ENCODE data around the gene ZNF70. TPM values are rescaled to one million over a fixed set of nuclear protein-coding genes. Genes with fewer than 3 reads are reported as not detected.

The ZNF70 gene
- total and polyA plus RNA-seq, 2 of the 4 experiments (the other 2 are of a cell fraction): 2.3 to 4.3 TPM

- in situ Hi-C loops (cut with MboI; ENCODE audit: low sequenced_read_pairs): no loop called here
Measured at GRCh38 chr22:23708270-23708669, 42.6 kb downstream of the ZNF70 start.

More at GRCh38 chr22:23708270-23708669, 42.6 kb downstream of the ZNF70 start:
- Histone ChIP-seq H3K9me3 (ENCODE audit: control insufficient read depth, insufficient read depth, low read length) (no peaks in the 10 kb centered on the region), H3K79me1 (ENCODE audit: low read depth in 1 of 2, low read length in 2 of 2) (peaks cover 23 to 29% of the 10 kb centered on the region in 2 experiments), H2AK9ac (replicated peaks; ENCODE audit: low read depth, low read length, poor library complexity) (no peak overlapping the region), H4K91ac (ENCODE audit: insufficient read depth, low read depth, low read length) (no peak overlapping the region), H2BK20ac (ENCODE audit: low read depth, low read length) (no peak overlapping the region), H3K36me3 (ENCODE audit: control insufficient read depth, insufficient read depth, low read length) (peaks cover 40% of the 10 kb centered on the region), H2BK15ac (ENCODE audit: low read depth, low read length) (no peak overlapping the region), H3K9me1 (ENCODE audit: insufficient read depth, low read length) (peaks cover 10% of the 10 kb centered on the region; the same call in 1 of the 2 replicates), H2AFZ (replicated peaks; ENCODE audit: low read length, poor library complexity) (no peak overlapping the region), H4K5ac (ENCODE audit: low read depth, low read length) (no peak overlapping the region), H4K8ac (ENCODE audit: low read depth in 2 of 2, low read length in 2 of 2) (no peak overlapping the region), H3K14ac (replicated peaks; ENCODE audit: low read depth, low read length) (no peak overlapping the region), H3K18ac (ENCODE audit: low read depth, low read length) (no peak overlapping the region), H2AK5ac (ENCODE audit: low read depth, low read length) (no peak overlapping the region), H4K20me1 (ENCODE audit: insufficient read depth, low read length) (no peaks in the 10 kb centered on the region), H2BK120ac (ENCODE audit: low read depth, low read length) (no peak overlapping the region), H3K27me3 (ENCODE audit: control insufficient read depth, insufficient read depth, low read length) (no peaks in the 10 kb centered on the region), H3K9ac (ENCODE audit: low read depth, low read length) (no peak overlapping the region), H2BK5ac (ENCODE audit: low read depth, low read length, poor library complexity, severe bottlenecking) (no peak overlapping the region), H3K27ac (ENCODE audit: insufficient read depth, low read length) (no peak overlapping the region), H3K4ac (ENCODE audit: low read depth, low read length) (no peak overlapping the region), H3K56ac (ENCODE audit: extremely low read depth, insufficient read depth, low read length) (no peak overlapping the region), H3K23ac (ENCODE audit: low read depth, low read length) (no peak overlapping the region), H3K4me2 (ENCODE audit: low read depth, low read length) (no peak overlapping the region), H3K4me1 (ENCODE audit: control insufficient read depth, insufficient read depth, low read length) (no peaks in the 10 kb centered on the region; the same call in 1 of the 2 replicates), H3K4me3 (ENCODE audit: insufficient read depth, low read depth, low read length) (no peak overlapping the region)
- dilution Hi-C loops (cut with HindIII; ENCODE audit: low sequenced_read_pairs, unreplicated experiment) (no loop called here), intact Hi-C loops (cut with micrococcal nuclease) (no loop called here)
- no CpG with 5 or more reads among the region's 1 CpG for WGBS, 2 experiments (ENCODE audit: extremely low coverage in 2 of 2, insufficient read length in 1 of 2)
- TF ChIP-seq CHD1 (IDR thresholded peaks at IDR 0.05; ENCODE audit: low read depth, low read length): no peak
- no peak for TF ChIP-seq MXI1 (IDR thresholded peaks at IDR 0.05; ENCODE audit: borderline replicate concordance, low read depth, low read length)
- no peak for TF ChIP-seq MAFK (IDR thresholded peaks at IDR 0.05; ENCODE audit: low read depth, low read length)
- no peak for TF ChIP-seq FOS (IDR thresholded peaks at IDR 0.05; ENCODE audit: low read depth, low read length)
- TF ChIP-seq ELK1 (IDR thresholded peaks at IDR 0.05; ENCODE audit: borderline replicate concordance, low read depth, low read length): no peak
- TF ChIP-seq RAD21 (IDR thresholded peaks at IDR 0.05; ENCODE audit: low read length): no peak
- no peak for TF ChIP-seq CEBPB (IDR thresholded peaks at IDR 0.05; ENCODE audit: low read depth, low read length)
- TF ChIP-seq SMC3 (IDR thresholded peaks at IDR 0.05; ENCODE audit: low read depth, low read length): no peak
- no peak for TF ChIP-seq USF2 (IDR thresholded peaks at IDR 0.05; ENCODE audit: low read depth, low read length)
- no peak for TF ChIP-seq NFE2L2 (IDR thresholded peaks at IDR 0.05; ENCODE audit: low read depth, low read length)
- TF ChIP-seq BHLHE40 (IDR thresholded peaks at IDR 0.05; ENCODE audit: low read depth, low read length): no peak
- no peak for TF ChIP-seq MAZ (IDR thresholded peaks at IDR 0.05; ENCODE audit: borderline replicate concordance, low read depth, low read length)
- TF ChIP-seq POLR2A (IDR thresholded peaks at IDR 0.05; ENCODE audit: low read depth, low read length): no peak
- TF ChIP-seq CTCF (conservative IDR thresholded peaks at IDR 0.05; ENCODE audit: low read depth, low read length): no peak
- TF ChIP-seq RCOR1 (IDR thresholded peaks at IDR 0.05; ENCODE audit: insufficient replicate concordance, low read length): no peak
- TF ChIP-seq RFX5 (IDR thresholded peaks at IDR 0.05; ENCODE audit: low read depth, low read length): no peak
- POLR2A ChIA-PET (ENCODE audit: unreplicated experiment): no interaction called here
- ATAC-seq (ENCODE audit: low read depth) (no peak), DNase-seq (no peak)
- BruUV-seq (replicated peaks): no TSS peak
- CTCF ChIA-PET: no interaction called here

Measured in IMR-90 (cell line).